ENCODE measurements around the gene INTS11.

GRCh38 chr1:1274299-1274930, 50.0 kb downstream of the INTS11 start:
- no peak for TF ChIP-seq CTCF (IDR thresholded peaks at IDR 0.05 in 8 of 11, conservative IDR thresholded peaks at IDR 0.05 in 3 of 11)
- TF ChIP-seq POLR2AphosphoS5 (IDR thresholded peaks at IDR 0.05) = no peak
- TF ChIP-seq POLR2A (IDR thresholded peaks at IDR 0.05) = no peak
